Parathyroid adenoma (tissue), 2 donors: ENCODE results near the gene HOGA1.

Experiments
- H2AFZ ChIP-seq: fragments of 300-600 bp; sonication (generic); one replicate; pipeline ENCODE4 v1.7.0; 2017; ENCODE audit warnings: antibody characterized with exemption, mild to moderate bottlenecking
- H3K27ac ChIP-seq: fragments of 300-600 bp; sonication (generic); one replicate; pipeline ENCODE4 v1.7.0; 2017
- H3K27me3 ChIP-seq: fragments of 300-600 bp; sonication (generic); one replicate; pipeline ENCODE4 v1.7.0; 2017; ENCODE audit warnings: low read length; ENCODE audit not compliant: control insufficient read depth, insufficient read depth
- H3K36me3 ChIP-seq: fragments of 300-600 bp; sonication (generic); one replicate; pipeline ENCODE4 v1.7.0; 2017; ENCODE audit warnings: low read length; ENCODE audit not compliant: control insufficient read depth, insufficient read depth
- H3K4me1 ChIP-seq: fragments of 300-600 bp; sonication (generic); one replicate; pipeline ENCODE4 v1.7.0; 2017; ENCODE audit warnings: control low read depth
- H3K4me2 ChIP-seq: fragments of 300-600 bp; sonication (generic); one replicate; pipeline ENCODE4 v1.7.0; 2017; ENCODE audit warnings: low read length
- H3K4me3 ChIP-seq: fragments of 300-600 bp; sonication (generic); one replicate; pipeline ENCODE4 v1.7.0; 2017; ENCODE audit warnings: low read depth, low read length
- H3K79me2 ChIP-seq: fragments of 300-600 bp; sonication (generic); one replicate; pipeline ENCODE4 v1.7.0; 2017; ENCODE audit warnings: control low read depth
- H3K9ac ChIP-seq: fragments of 300-600 bp; sonication (generic); one replicate; pipeline ENCODE4 v1.7.0; 2017; ENCODE audit warnings: mild to moderate bottlenecking
- H3K9me3 ChIP-seq: fragments of 300-600 bp; sonication (generic); one replicate; pipeline ENCODE4 v1.7.0; 2017; ENCODE audit warnings: low read length; ENCODE audit not compliant: control insufficient read depth
- CTCF ChIP-seq: fragments of 300-600 bp; sonication (generic); IDR thresholded peaks from one replicate; pipeline ENCODE4 v1.7.0; 2017; ENCODE audit warnings: antibody characterized with exemption, mild to moderate bottlenecking
- donor health status: primary hyperparathyroidism.

HOGA1 gene

GRCh38 chr10:97612386-97612785, 28.2 kb downstream of the HOGA1 start:
- H3K4me2 ChIP-seq, result no peak overlapping the region
- no peaks in the 10 kb centered on the region for H3K36me3 ChIP-seq
- TF ChIP-seq CTCF, result peak; percentile 57
- no peak overlapping the region for H3K9ac ChIP-seq
- H3K4me3 ChIP-seq, result no peak overlapping the region
- no peaks in the 10 kb centered on the region for H3K27me3 ChIP-seq
- no peak overlapping the region for H2AFZ ChIP-seq
- no peaks in the 10 kb centered on the region for H3K79me2 ChIP-seq
- H3K27ac ChIP-seq, result no peak overlapping the region
- peaks cover 8% of the 10 kb centered on the region for H3K4me1 ChIP-seq
- H3K9me3 ChIP-seq, result no peaks in the 10 kb centered on the region

DNA sequence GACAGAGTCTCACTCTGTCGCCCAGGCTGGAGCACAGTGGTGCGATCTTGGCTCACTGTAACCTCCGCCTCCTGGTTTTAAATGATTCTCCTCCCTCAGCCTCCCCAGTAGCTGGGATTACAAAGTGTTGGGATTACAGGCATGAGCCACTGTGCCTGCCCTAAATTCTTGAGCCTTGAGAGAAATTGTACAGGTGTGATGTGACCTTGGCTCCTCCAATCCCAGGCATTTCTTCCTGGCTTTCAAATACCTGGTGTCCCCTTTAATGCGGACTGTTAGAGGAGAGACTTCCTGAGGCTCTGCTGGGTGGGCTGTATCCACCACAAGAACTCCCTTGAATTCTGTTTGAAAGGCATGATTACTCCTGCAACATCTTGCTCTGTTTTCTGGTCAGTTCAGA, 34.1 kb downstream of the HOGA1 start:
- Histone ChIP-seq H3K4me3 (no peak overlapping the region), H3K36me3 (no peaks in the 10 kb centered on the region), H2AFZ (no peak overlapping the region), H3K79me2 (peaks cover 9% of the 10 kb centered on the region), H3K9me3 (no peaks in the 10 kb centered on the region), H3K27me3 (no peaks in the 10 kb centered on the region), H3K4me1 (peaks cover 31% of the 10 kb centered on the region), H3K4me2 (no peak overlapping the region), H3K9ac (no peak overlapping the region), H3K27ac (no peak overlapping the region)
- no peak for TF ChIP-seq CTCF

DNA sequence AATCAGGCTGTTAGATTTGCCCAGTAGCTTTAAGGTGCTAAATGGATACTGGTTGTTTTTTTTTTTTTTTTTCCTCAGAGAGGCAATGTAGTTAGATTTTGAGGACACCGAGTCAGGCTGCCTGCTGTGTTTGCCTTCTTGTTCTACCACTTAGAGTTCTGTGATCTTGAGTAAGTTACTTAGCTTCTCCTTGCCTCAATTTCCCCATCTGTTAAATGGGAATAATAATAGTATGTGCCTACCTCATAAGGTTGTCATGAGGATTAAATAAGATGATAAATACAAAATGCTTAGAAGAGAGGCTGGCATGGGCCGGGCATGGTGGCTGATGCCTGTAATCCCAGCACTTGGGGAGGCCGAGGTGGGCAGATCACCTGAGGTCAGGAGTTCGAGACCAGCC, 34.5 kb downstream of the HOGA1 start:
- TF ChIP-seq CTCF, result no peak
- no peaks in the 10 kb centered on the region for H3K27me3 ChIP-seq
- no peak overlapping the region for H3K4me3 ChIP-seq
- no peaks in the 10 kb centered on the region for H3K36me3 ChIP-seq
- peaks cover 31% of the 10 kb centered on the region for H3K4me1 ChIP-seq
- no peak overlapping the region for H3K9ac ChIP-seq
- no peak overlapping the region for H2AFZ ChIP-seq
- no peak overlapping the region for H3K27ac ChIP-seq
- no peaks in the 10 kb centered on the region for H3K9me3 ChIP-seq
- H3K4me2 ChIP-seq, result no peak overlapping the region
- peaks cover 13% of the 10 kb centered on the region for H3K79me2 ChIP-seq

GRCh38 chr10:97623277-97623676, 39.1 kb downstream of the HOGA1 start:
- Histone ChIP-seq H2AFZ (no peak overlapping the region), H3K9me3 (no peaks in the 10 kb centered on the region), H3K27ac (no peak overlapping the region), H3K79me2 (peaks cover 23% of the 10 kb centered on the region), H3K4me3 (no peak overlapping the region), H3K4me2 (no peak overlapping the region), H3K27me3 (no peaks in the 10 kb centered on the region), H3K4me1 (peaks cover 32% of the 10 kb centered on the region), H3K36me3 (no peaks in the 10 kb centered on the region), H3K9ac (no peak overlapping the region)
- TF ChIP-seq CTCF, result no peak

DNA sequence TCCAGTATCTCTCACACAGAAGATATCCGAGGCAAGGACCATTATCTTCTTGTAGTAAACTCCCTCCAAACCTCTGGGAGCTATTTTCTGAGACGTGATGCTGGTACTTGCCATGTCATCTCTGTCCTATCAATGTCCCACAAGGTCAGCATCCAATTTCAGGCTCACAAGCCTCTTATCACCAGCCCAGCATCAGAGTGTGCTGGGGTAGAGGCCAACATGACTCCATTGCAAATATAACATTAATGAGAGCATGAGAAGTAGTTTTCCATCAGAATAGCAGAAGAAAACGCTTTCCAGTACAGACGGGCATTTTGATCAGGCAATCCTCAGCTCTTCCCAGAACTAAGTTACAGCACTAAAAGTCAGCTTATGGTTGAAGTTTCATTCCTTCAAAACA, 43.5 kb downstream of the HOGA1 start:
- H3K4me1 ChIP-seq, result peaks cover 9% of the 10 kb centered on the region
- peak overlapping the region; percentile 34 for H3K27ac ChIP-seq
- no peak overlapping the region for H2AFZ ChIP-seq
- no peak for TF ChIP-seq CTCF
- H3K27me3 ChIP-seq, result no peaks in the 10 kb centered on the region
- peaks cover 19% of the 10 kb centered on the region for H3K79me2 ChIP-seq
- H3K4me3 ChIP-seq, result no peak overlapping the region
- no peak overlapping the region for H3K9ac ChIP-seq
- H3K4me2 ChIP-seq, result no peak overlapping the region
- no peaks in the 10 kb centered on the region for H3K9me3 ChIP-seq
- no peaks in the 10 kb centered on the region for H3K36me3 ChIP-seq
